ENCODE results near the gene LTB.
A peak's percentile ranks its signal among the peaks of the same experiment; 100 is the strongest.

The LTB gene

GRCh38 chr6:31619805-31620585, 37.8 kb upstream of the LTB start:
- TF ChIP-seq CTCF (IDR thresholded peaks at IDR 0.05; ENCODE audit: extremely low read depth, insufficient read depth, missing control alignments), result no peak
- in situ Hi-C loops (cut with MboI; ENCODE audit: low pct_unique_long_range_greater_than_20kb, low sequenced_read_pairs, unreplicated experiment), result no loop called here
- DNase-seq (ENCODE audit: low spot score), result peak; percentile 90

- no peak for TF ChIP-seq CTCF (IDR thresholded peaks at IDR 0.05; ENCODE audit: extremely low read depth, insufficient read depth, missing control alignments)
- in situ Hi-C loops (cut with MboI; ENCODE audit: low pct_unique_long_range_greater_than_20kb, low sequenced_read_pairs, unreplicated experiment), result no loop called here
- DNase-seq (ENCODE audit: low spot score), result no peak
These were observed 34.8 kb upstream of the LTB start for GRCh38 chr6:31617010-31617409.

DNA sequence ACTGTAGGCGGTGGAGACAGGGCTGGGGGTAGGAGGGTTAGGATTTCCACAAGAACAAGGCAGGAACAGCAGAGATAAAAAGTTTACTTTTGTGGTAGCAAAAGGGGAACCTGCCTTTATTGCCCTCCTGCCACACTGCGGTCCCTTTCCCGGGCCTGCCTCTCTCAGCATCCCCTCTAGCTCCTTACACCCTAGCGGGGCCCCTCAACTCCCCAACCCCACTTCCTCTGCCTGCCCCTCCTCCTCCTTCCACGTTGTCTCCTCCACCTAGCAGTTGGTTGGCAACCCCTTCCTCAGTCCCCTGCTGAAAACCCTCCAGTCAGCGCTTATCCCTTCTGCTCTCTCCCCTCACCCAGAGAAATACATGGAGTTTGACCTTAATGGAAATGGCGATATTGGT, 33.5 kb upstream of the LTB start:
- TF ChIP-seq CTCF (IDR thresholded peaks at IDR 0.05; ENCODE audit: extremely low read depth, insufficient read depth, missing control alignments), result no peak
- in situ Hi-C loops (cut with MboI; ENCODE audit: low pct_unique_long_range_greater_than_20kb, low sequenced_read_pairs, unreplicated experiment), result no loop called here
- no peak for DNase-seq (ENCODE audit: low spot score)

GRCh38 chr6:31614684-31615578, 32.7 kb upstream of the LTB start, which contains the start of gene AIF1:
Gene AIF1, plus strand, starts transcription at chr6:31615234. Its CDS starts 96 bp downstream, at chr6:31615330.
- in situ Hi-C loops (cut with MboI; ENCODE audit: low pct_unique_long_range_greater_than_20kb, low sequenced_read_pairs, unreplicated experiment), result no loop called here
- no peak for TF ChIP-seq CTCF (IDR thresholded peaks at IDR 0.05; ENCODE audit: extremely low read depth, insufficient read depth, missing control alignments)
- no peak for DNase-seq (ENCODE audit: low spot score)

DNA sequence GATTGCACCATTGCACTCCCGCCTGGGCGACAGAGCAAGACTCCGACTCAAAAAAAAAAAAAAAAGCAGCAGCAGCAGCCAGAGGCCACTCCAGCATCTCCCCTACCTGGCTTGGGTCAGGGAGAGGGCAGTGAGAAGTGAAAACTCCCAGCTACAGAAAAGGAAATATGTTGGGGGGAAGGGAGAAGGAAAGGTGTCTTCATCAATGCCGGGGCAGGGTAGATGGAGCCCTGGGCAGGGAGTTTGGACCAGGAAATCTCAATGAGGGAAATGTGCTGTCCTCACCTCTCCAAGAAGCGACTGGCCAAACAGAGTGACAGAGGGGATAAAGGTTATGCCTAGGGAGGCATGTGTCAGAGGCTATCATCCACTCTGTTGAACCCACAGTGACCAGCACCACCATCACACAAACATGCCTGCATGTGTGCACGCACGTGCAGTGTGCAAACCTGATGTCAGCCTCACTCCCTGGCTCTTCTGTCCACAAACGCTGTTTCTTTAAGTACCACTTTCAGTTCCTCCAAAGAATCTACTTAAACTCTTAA, 31.9 kb upstream of the LTB start:
- peak; percentile 48 for DNase-seq (ENCODE audit: low spot score)
- in situ Hi-C loops (cut with MboI; ENCODE audit: low pct_unique_long_range_greater_than_20kb, low sequenced_read_pairs, unreplicated experiment), result no loop called here
- TF ChIP-seq CTCF (IDR thresholded peaks at IDR 0.05; ENCODE audit: extremely low read depth, insufficient read depth, missing control alignments), result no peak

GRCh38 chr6:31610968-31611367, 28.7 kb upstream of the LTB start:
- in situ Hi-C loops (cut with MboI; ENCODE audit: low pct_unique_long_range_greater_than_20kb, low sequenced_read_pairs, unreplicated experiment), result no loop called here
- TF ChIP-seq CTCF (IDR thresholded peaks at IDR 0.05; ENCODE audit: extremely low read depth, insufficient read depth, missing control alignments), result no peak
- no peak for DNase-seq (ENCODE audit: low spot score)
